Endodermal cell (in vitro differentiated cells): ENCODE results near the gene DESI2. TPM values are rescaled to one million over a fixed set of nuclear protein-coding genes. Genes with fewer than 3 reads are reported as not detected.

Experiments
- DNase-seq: peaks from one replicate; pipeline ENCODE4 v3.0.0-alpha.2; 2017
- H3K27ac ChIP-seq: 2 replicates; pipeline ENCODE4 v1.5.1; 2013; ENCODE audit warnings: mild to moderate bottlenecking, low read depth, low read length, moderate library complexity
- H3K27me3 ChIP-seq: 2 replicates; pipeline ENCODE4 v1.6.1; 2013; ENCODE audit warnings: mild to moderate bottlenecking, low read length, moderate library complexity; ENCODE audit not compliant: insufficient read depth, control insufficient read depth, poor library complexity, severe bottlenecking
- H3K36me3 ChIP-seq: 2 replicates; pipeline ENCODE4 v1.7.0; 2013; ENCODE audit warnings: mild to moderate bottlenecking, low read length, moderate library complexity; ENCODE audit not compliant: control insufficient read depth, insufficient read depth
- H3K4me1 ChIP-seq: one replicate; pipeline ENCODE4 v1.7.0; 2013; ENCODE audit warnings: low read length; ENCODE audit not compliant: control insufficient read depth, insufficient read depth
- H3K4me3 ChIP-seq: 2 replicates; pipeline ENCODE4 v1.5.1; 2013; ENCODE audit warnings: mild to moderate bottlenecking, low read length, moderate library complexity
- H3K9ac ChIP-seq: 2 replicates; pipeline ENCODE4 v1.6.1; 2013; ENCODE audit warnings: mild to moderate bottlenecking, low read length, moderate library complexity; ENCODE audit not compliant: poor library complexity, severe bottlenecking; ENCODE audit errors: extremely low read depth
- H3K9me3 ChIP-seq: 2 replicates; pipeline ENCODE4 v1.6.1; 2013; ENCODE audit warnings: mild to moderate bottlenecking, low read length, moderate library complexity; ENCODE audit not compliant: control insufficient read depth
- H3K27ac Mint-ChIP-seq: 2 replicates; pipeline ENCODE4 v1.8.0; 2020; ENCODE audit warnings: mixed read lengths
- H3K27me3 Mint-ChIP-seq: 2 replicates; pipeline ENCODE4 v1.8.0; 2021; ENCODE audit warnings: mild to moderate bottlenecking, mixed read lengths; ENCODE audit not compliant: insufficient read depth
- H3K36me3 Mint-ChIP-seq: 2 replicates; pipeline ENCODE4 v1.8.0; 2020; ENCODE audit warnings: low read depth, mixed read lengths
- H3K4me1 Mint-ChIP-seq: 2 replicates; pipeline ENCODE4 v1.8.0; 2020; ENCODE audit warnings: mixed read lengths
- H3K4me3 Mint-ChIP-seq: 2 replicates; pipeline ENCODE4 v1.8.0; 2020; ENCODE audit warnings: mild to moderate bottlenecking, moderate library complexity, mixed read lengths
- H3K9me3 Mint-ChIP-seq: 2 replicates; pipeline ENCODE4 v1.8.0; 2020; ENCODE audit warnings: mild to moderate bottlenecking, mixed read lengths
- CTCF ChIP-seq: fragments of 200-600 bp; sonication (generic); conservative IDR thresholded peaks from 2 replicates; pipeline ENCODE4 v1.5.0; 2021; ENCODE audit warnings: antibody characterized with exemption, mild to moderate bottlenecking
- WGBS, 2 experiments: methylation state at CpG; one replicate each; pipeline versions ENCODE4 v1.1.5 to v1.1.7; 2013; ENCODE audit warnings: missing lambda C conversion rate in 2 of 2, mixed read lengths in 1 of 2; ENCODE audit not compliant: insufficient coverage in 1 of 2, insufficient read length in 1 of 2; 5-methylcytosine and 5-hydroxymethylcytosine counted together
- total RNA-seq, 2 donors: library from RNA; stranded (reverse); fragmentation: NEBNext Ultra II Directional in 1 of 2; extraction: Animal tissue kit (Norgen Biotek cat#: 25700) in 1 of 2; gene quantifications; 2 replicates in 1 of 2; 3 replicates in 1 of 2; pipeline ENCODE4 v1.2.1, GENCODE V29; 2021

The DESI2 gene
- total RNA-seq, 2 donors from 2014 or later, result 50.0 to 50.2 TPM

- 90 to 95% methylated on average over 2 of the region's 2 CpGs for WGBS, 2 experiments
These were observed 43.0 kb downstream of the DESI2 start for GRCh38 chr1:244695937-244696336.

GRCh38 chr1:244699741-244700140, 46.8 kb downstream of the DESI2 start:
- H3K27me3 ChIP-seq, result no peaks in the 10 kb centered on the region
- H3K4me1 Mint-ChIP-seq, result no peaks in the 10 kb centered on the region
- H3K36me3 Mint-ChIP-seq, result peaks cover 66% of the 10 kb centered on the region
- peaks cover 51% of the 10 kb centered on the region for H3K36me3 ChIP-seq
- 95 to 100% methylated on average over 4 of the region's 4 CpGs for WGBS, 2 experiments
- DNase-seq, result no peak
- no peak overlapping the region for H3K27ac Mint-ChIP-seq
- H3K4me1 ChIP-seq, result no peaks in the 10 kb centered on the region
- no peak for TF ChIP-seq CTCF
- H3K4me3 Mint-ChIP-seq, result no peak overlapping the region
- H3K27me3 Mint-ChIP-seq, result no peaks in the 10 kb centered on the region
- no peak overlapping the region for H3K4me3 ChIP-seq
- H3K9me3 ChIP-seq, result peaks cover 13% of the 10 kb centered on the region
- no peaks in the 10 kb centered on the region for H3K9me3 Mint-ChIP-seq
- H3K27ac ChIP-seq, result no peak overlapping the region
- no peak overlapping the region for H3K9ac ChIP-seq

More at GRCh38 chr1:244695937-244696336, 43.0 kb downstream of the DESI2 start:
- no peaks in the 10 kb centered on the region for H3K4me1 ChIP-seq
- peaks cover 68% of the 10 kb centered on the region for H3K36me3 ChIP-seq
- H3K27ac ChIP-seq, result no peak overlapping the region
- Mint-ChIP-seq H3K9me3 (no peaks in the 10 kb centered on the region), H3K4me3 (no peak overlapping the region), H3K36me3 (peaks cover 62% of the 10 kb centered on the region), H3K27me3 (no peaks in the 10 kb centered on the region), H3K27ac (no peak overlapping the region), H3K4me1 (no peaks in the 10 kb centered on the region)
- TF ChIP-seq CTCF, result no peak
- no peaks in the 10 kb centered on the region for H3K27me3 ChIP-seq
- no peak overlapping the region for H3K9ac ChIP-seq
- H3K4me3 ChIP-seq, result no peak overlapping the region
- peaks cover 13% of the 10 kb centered on the region for H3K9me3 ChIP-seq
- DNase-seq, result no peak

GRCh38 chr1:244700808-244701207, 47.9 kb downstream of the DESI2 start:
- H3K4me1 Mint-ChIP-seq, result no peaks in the 10 kb centered on the region
- Histone ChIP-seq H3K9me3 (peaks cover 13% of the 10 kb centered on the region), H3K27ac (no peak overlapping the region), H3K4me1 (no peaks in the 10 kb centered on the region), H3K27me3 (no peaks in the 10 kb centered on the region), H3K4me3 (no peak overlapping the region), H3K9ac (no peak overlapping the region), H3K36me3 (peaks cover 49% of the 10 kb centered on the region)
- no peaks in the 10 kb centered on the region for H3K27me3 Mint-ChIP-seq
- WGBS, 2 experiments, result 100% methylated on average over 1 of the region's 1 CpG
- TF ChIP-seq CTCF, result no peak
- DNase-seq, result no peak
- H3K36me3 Mint-ChIP-seq, result peaks cover 68% of the 10 kb centered on the region
- no peak overlapping the region for H3K27ac Mint-ChIP-seq
- no peak overlapping the region for H3K4me3 Mint-ChIP-seq
- H3K9me3 Mint-ChIP-seq, result no peaks in the 10 kb centered on the region
